Heart left ventricle (tissue), 16 donors: ENCODE data around the gene PRLH. TPM values are rescaled to one million over a fixed set of nuclear protein-coding genes. Genes with fewer than 3 reads are reported as not detected.

ENCODE experiments used
- ATAC-seq, 4 donors: fragments of 200-7000 bp; cut with Tn5 transposase; one replicate each; pipeline ENCODE4 v1.9.1; 2020 to 2022; ENCODE audit warnings: moderate library complexity in 4 of 4, mild to moderate bottlenecking in 3 of 4, moderate number of reproducible peaks in 1 of 4
- DNase-seq, 5 donors: peaks; one replicate each; pipeline ENCODE4 v3.0.0-alpha.2; 2020
- H3K27ac ChIP-seq, 12 donors: fragments of 200-600 bp; sonication (generic) in 4 of 12; one replicate each; pipeline versions ENCODE4 v1.5.0 to v1.8.0; 2016 to 2022; ENCODE audit warnings: mild to moderate bottlenecking in 2 of 12
- H3K27me3 ChIP-seq, 9 donors: fragments of 200-600 bp; sonication (generic) in 2 of 9; one replicate each; pipeline versions ENCODE4 v1.5.1 to v1.8.0; 2016 to 2022; ENCODE audit warnings: mild to moderate bottlenecking in 3 of 9
- H3K36me3 ChIP-seq, 9 donors: fragments of 200-600 bp; sonication (generic) in 2 of 9; one replicate each; pipeline versions ENCODE4 v1.5.0 to v1.8.0; 2018 to 2022; ENCODE audit warnings: mild to moderate bottlenecking in 2 of 9
- H3K4me1 ChIP-seq, 12 donors: fragments of 200-600 bp; sonication (generic) in 4 of 12; one replicate each; pipeline versions ENCODE4 v1.5.0 to v1.8.0; 2016 to 2022; ENCODE audit warnings: mild to moderate bottlenecking in 3 of 12
- H3K4me3 ChIP-seq, 12 donors: fragments of 200-600 bp; sonication (generic) in 4 of 12; one replicate each; pipeline versions ENCODE4 v1.5.0 to v1.8.0; 2017 to 2022; ENCODE audit warnings: mild to moderate bottlenecking in 9 of 12, moderate library complexity in 4 of 12
- H3K9me3 ChIP-seq, 12 donors: fragments of 200-600 bp; sonication (generic) in 4 of 12; one replicate each; pipeline versions ENCODE4 v1.5.0 to v1.8.0; 2016 to 2022; ENCODE audit warnings: mild to moderate bottlenecking in 1 of 12
- CTCF ChIP-seq, 12 donors: fragments of 200-600 bp; sonication (generic) in 4 of 12; IDR thresholded peaks; one replicate each; pipeline versions ENCODE4 v1.5.0 to v1.8.0; 2018 to 2022; ENCODE audit warnings: antibody characterized with exemption in 12 of 12, mild to moderate bottlenecking in 5 of 12
- POLR2A ChIP-seq, 2 donors: fragments of 450-650 bp; IDR thresholded peaks; one replicate each; pipeline ENCODE4 v1.6.1; 2017; ENCODE audit warnings: antibody characterized with exemption in 2 of 2, mild to moderate bottlenecking in 2 of 2, moderate library complexity in 2 of 2
- WGBS, 4 donors: extraction: QIAGEN DNeasy Blood & Tissue Kit in 2 of 4; methylation state at CpG; one replicate each; pipeline versions ENCODE4 v1.1.5 to v1.1.7; 2013 to 2018; 5-methylcytosine and 5-hydroxymethylcytosine counted together
- intact Hi-C, 10 donors: fragments of 100-400 bp; cut with DNase I; formaldehyde crosslinking; loops; one replicate each; pipeline versions ENCODE4 v1.11.1 to v1.14.2; 2022
- polyA plus RNA-seq, 2 donors: library from polyadenylated mRNA; stranded (reverse); fragments of 200-250 nt; gene quantifications; one replicate each; pipeline ENCODE4 v1.2.3, GENCODE V29; 2013
- total RNA-seq, 9 donors: library from RNA; depleted of rRNA in 2 of 9; stranded (reverse); fragments of >200 nt in 2 of 9; fragmentation: NEBNext Ultra II Directional in 3 of 9; extraction: Animal tissue kit (Norgen Biotek cat#: 25700) in 3 of 9; gene quantifications; one replicate each; pipeline versions ENCODE4 v1.1.0 to v1.2.4, GENCODE V29; 2016 to 2023
- donor health status: ischemic (EF 13 %, LVEDD 7.1; RV severe dilation, severe dysfunction).
- donor health status: healthy with polysubstance abuse.
- donor health status: DM: no; HTN: yes; CAD: no.
- donor health status: DM: no; HTN: no; CAD: no.
- donor health status: ischemic (EF 25% LVEDD 6.9; RV normal size, moderate dysfunction).
- donor health status: ischemic (EF 25% LVEDD 5.7; RV mildly dilated, moderate dysfunction).
- donor health status: healthy.
- donor health status: DM: yes; HTN: yes; CAD: no.
- donor health status: ischemic (EF 35%, LVEDD 5.7; RV mildly dilated, moderate dysfunction).
- donor health status: nonischemic (EF 11% LVEDD 7.7; RV severe dilation, severe dysfunction).
- donor health status: DM: yes; HTN: yes; CAD: no.
- donor health status: PGD.
- donor health status: ischemic (EF 29% LVEDD 5.4; RV normal size, mild dysfunction).
- donor health status: nonischemic (EF 23%, LVEDD 6.1; RV moderate dilation, normal function).

PRLH gene
- total and polyA plus RNA-seq, 11 donors: not detected

DNA sequence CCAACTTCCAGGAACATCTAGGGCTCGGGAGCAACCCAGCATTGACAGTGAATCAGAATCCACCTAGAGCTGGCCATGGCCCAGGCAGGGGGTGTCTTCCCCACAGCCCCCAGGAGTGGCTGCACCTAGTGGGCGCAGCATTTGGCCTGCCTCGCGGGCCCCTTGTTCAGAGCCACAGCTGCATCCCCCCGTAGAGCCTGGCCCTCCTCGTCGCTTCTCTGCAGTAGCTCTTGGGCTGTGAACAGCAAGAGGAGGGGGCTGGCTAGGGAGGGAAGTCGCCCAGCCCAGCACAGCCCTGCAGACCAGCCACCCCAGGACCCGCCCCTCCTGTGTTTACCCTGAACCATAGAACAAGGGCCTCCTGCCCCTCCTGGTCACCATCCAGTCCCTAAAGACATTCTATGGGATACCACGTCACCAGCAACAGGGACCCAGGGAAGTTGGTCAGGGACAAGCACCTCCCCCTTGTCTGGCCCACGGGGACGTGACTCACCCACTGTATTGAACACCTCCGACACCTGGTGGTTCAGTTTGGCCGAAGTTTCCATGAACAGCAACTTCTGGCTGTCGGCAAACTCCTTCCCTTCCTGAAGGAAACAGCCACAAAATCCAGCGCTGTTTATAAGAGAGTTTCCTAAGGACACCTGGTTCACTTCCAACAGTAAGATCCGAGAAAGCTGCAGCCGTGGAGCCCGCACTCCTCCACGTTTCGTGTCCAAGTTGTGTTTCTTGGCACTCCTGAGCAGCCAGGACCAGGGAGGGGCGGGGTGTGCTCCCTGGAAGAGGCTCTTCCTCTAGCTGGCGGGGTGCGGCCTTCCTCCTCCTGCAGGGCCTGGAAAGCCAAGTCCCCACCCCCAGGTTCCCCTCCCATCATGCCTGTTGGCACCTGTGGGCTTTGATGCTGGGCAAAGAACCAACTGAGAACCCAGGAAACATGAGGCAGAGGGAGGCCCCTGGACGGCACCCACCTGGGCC, 8.8 kb downstream of the PRLH start:
- H3K36me3 ChIP-seq: no peaks in the 10 kb centered on the region
- intact Hi-C loops: loop anchor here in 8 of 10 donors (5.0 to 10.0 kb wide), 7 partner anchors 150 to 483 kb away; no protein-coding TSS in a partner anchor
- peaks cover 0 to 35% (median 15%) of the 10 kb centered on the region in 12 donors for H3K4me1 ChIP-seq
- 62 to 71% (median 67%) methylated on average over 17 to 25 of the region's 25 CpGs for WGBS, 4 donors
- H3K9me3 ChIP-seq: no peaks in the 10 kb centered on the region
- TF ChIP-seq CTCF (IDR thresholded peaks at IDR 0.05): no peak
- no peak for TF ChIP-seq POLR2A (IDR thresholded peaks at IDR 0.05)
- H3K4me3 ChIP-seq: no peak overlapping the region
- H3K27me3 ChIP-seq: no peaks in the 10 kb centered on the region
- DNase-seq (peak in 1 of 5 donors; percentile 61), ATAC-seq (peak in 2 of 4 donors; percentile 16 to 58)
- peak overlapping the region in 4 of 12 donors; percentile 2 to 29 (median 20) for H3K27ac ChIP-seq

GRCh38 chr2:237575869-237576862, 9.8 kb downstream of the PRLH start:
- ATAC-seq: no peak
- 86 to 93% (median 91%) methylated on average over 24 to 27 of the region's 27 CpGs for WGBS, 4 donors

DNA sequence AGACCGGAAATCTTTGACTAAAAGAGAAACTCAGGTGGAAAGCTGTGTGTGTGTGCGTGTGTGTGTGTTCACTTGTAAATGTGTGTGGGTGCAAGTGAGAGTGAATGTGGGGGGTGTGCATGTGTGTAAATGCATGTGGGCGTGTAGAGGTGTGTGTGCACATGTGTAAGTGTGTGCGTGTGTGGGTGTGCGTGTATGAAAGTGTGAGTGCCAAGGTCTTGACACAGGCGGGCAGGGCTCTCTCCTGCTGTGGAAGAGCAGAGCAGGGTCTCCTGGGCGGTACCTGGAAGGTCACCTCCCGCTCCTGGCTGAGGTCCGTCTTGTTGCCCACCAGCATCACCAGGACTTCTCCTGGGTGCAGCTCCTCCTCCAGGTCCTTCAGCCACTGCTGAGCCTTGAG, 10.6 kb downstream of the PRLH start:
- DNase-seq: no peak
- WGBS, 4 donors: 88 to 97% (median 92%) methylated on average over 9 of the region's 9 CpGs
- ATAC-seq: no peak

More at GRCh38 chr2:237575869-237576862, 9.8 kb downstream of the PRLH start:
- Histone ChIP-seq H3K4me1 (peaks cover 0 to 38% (median 15%) of the 10 kb centered on the region in 12 donors), H3K36me3 (no peaks in the 10 kb centered on the region), H3K9me3 (no peaks in the 10 kb centered on the region), H3K27ac (no peak overlapping the region), H3K27me3 (no peaks in the 10 kb centered on the region), H3K4me3 (no peak overlapping the region)
- TF ChIP-seq CTCF (IDR thresholded peaks at IDR 0.05) (no peak), POLR2A (IDR thresholded peaks at IDR 0.05) (no peak)
- no peak for DNase-seq
- intact Hi-C loops: loop anchor here in 5 of 10 donors (10.0 kb wide), 3 partner anchors 151 to 481 kb away; no protein-coding TSS in a partner anchor

More for the DNA sequence above, 10.6 kb downstream of the PRLH start:
- H3K4me1 ChIP-seq: peaks cover 0 to 39% (median 17%) of the 10 kb centered on the region in 12 donors
- no peaks in the 10 kb centered on the region for H3K27me3 ChIP-seq
- intact Hi-C loops: loop anchor here in 5 of 10 donors (10.0 kb wide), 3 partner anchors 152 to 482 kb away; no protein-coding TSS in a partner anchor
- no peaks in the 10 kb centered on the region for H3K9me3 ChIP-seq
- no peaks in the 10 kb centered on the region for H3K36me3 ChIP-seq
- TF ChIP-seq POLR2A (IDR thresholded peaks at IDR 0.05): no peak
- no peak for TF ChIP-seq CTCF (IDR thresholded peaks at IDR 0.05)
- no peak overlapping the region for H3K27ac ChIP-seq
- H3K4me3 ChIP-seq: no peak overlapping the region
